HG02588 (cell line): ENCODE results near the gene PAIP1.
"Not testable (repeated sequence)": the region's sequence is repeated elsewhere in the genome, so short reads cannot be mapped to it uniquely, and the experiment has no call there.

Experiments
- ATAC-seq: cut with Tn5 transposase; IDR thresholded peaks from one replicate; pipeline ENCODE4 v1.9.1; 2021; ENCODE audit warnings: mild to moderate bottlenecking, moderate library complexity; ENCODE audit not compliant: unreplicated experiment

Gene PAIP1

GRCh38 chr5:43571237-43571636, 14.4 kb upstream of the PAIP1 start:
- no peak for ATAC-seq

GRCh38 chr5:43570450-43571158, 13.7 kb upstream of the PAIP1 start:
- no peak for ATAC-seq

GRCh38 chr5:43569236-43569746, 12.4 kb upstream of the PAIP1 start:
- ATAC-seq: no peak

GRCh38 chr5:43567967-43568366, 11.1 kb upstream of the PAIP1 start:
- ATAC-seq: peak; percentile 59

- no peak for ATAC-seq
Observed at GRCh38 chr5:43565043-43565442, 8.2 kb upstream of the PAIP1 start.

GRCh38 chr5:43564289-43564850, 7.5 kb upstream of the PAIP1 start:
- no peak for ATAC-seq

- no peak for ATAC-seq
Observed at GRCh38 chr5:43563321-43563720, 6.4 kb upstream of the PAIP1 start.

GRCh38 chr5:43561356-43561755, 4.5 kb upstream of the PAIP1 start:
- ATAC-seq: no peak

GRCh38 chr5:43560128-43560527, 3.3 kb upstream of the PAIP1 start:
- no peak for ATAC-seq

- peak; percentile 91 for ATAC-seq
Observed at GRCh38 chr5:43556607-43556856, 345 bp downstream of the PAIP1 start.

GRCh38 chr5:43555895-43556606, 826 bp downstream of the PAIP1 start:
- no peak for ATAC-seq

- no peak for ATAC-seq
Observed at GRCh38 chr5:43554497-43554896, 2.4 kb downstream of the PAIP1 start.

GRCh38 chr5:43553381-43553780, 3.5 kb downstream of the PAIP1 start:
- ATAC-seq: no peak

- ATAC-seq: no peak
Observed at GRCh38 chr5:43551731-43552130, 5.1 kb downstream of the PAIP1 start.

- not testable (repeated sequence) for ATAC-seq
Observed at GRCh38 chr5:43549272-43549671, 7.6 kb downstream of the PAIP1 start.

GRCh38 chr5:43548358-43548757, 8.5 kb downstream of the PAIP1 start:
- ATAC-seq: no peak

GRCh38 chr5:43547532-43547931, 9.3 kb downstream of the PAIP1 start:
- ATAC-seq: no peak

- no peak for ATAC-seq
Observed at GRCh38 chr5:43543434-43543833, 13.4 kb downstream of the PAIP1 start.

GRCh38 chr5:43540746-43541145, 16.1 kb downstream of the PAIP1 start:
- no peak for ATAC-seq

GRCh38 chr5:43536972-43537371, 19.9 kb downstream of the PAIP1 start:
- ATAC-seq: no peak

- ATAC-seq: no peak
Observed at GRCh38 chr5:43533646-43534045, 23.2 kb downstream of the PAIP1 start.

- ATAC-seq: no peak
Observed at GRCh38 chr5:43530648-43531047, 26.2 kb downstream of the PAIP1 start.
